PC-3 (cell line): ENCODE data around the gene ATP2B2.

Experiments
- CTCF ChIP-seq: fragments of 300-600 bp; sonication (generic); conservative IDR thresholded peaks from 2 replicates; pipeline ENCODE4 v1.5.1; 2017; ENCODE audit warnings: antibody characterized with exemption, low read depth, mild to moderate bottlenecking, low read length
- EZH2 ChIP-seq: fragments of 300-600 bp; sonication (generic); IDR thresholded peaks from one replicate; pipeline ENCODE4 v1.6.1; 2017; ENCODE audit warnings: antibody characterized with exemption, mild to moderate bottlenecking, low read length; ENCODE audit not compliant: unreplicated experiment
- EZH2phosphoT487 ChIP-seq: fragments of 300-600 bp; sonication (generic); IDR thresholded peaks from 2 replicates; pipeline ENCODE4 v1.6.1; 2018; ENCODE audit warnings: mild to moderate bottlenecking, antibody characterized with exemption, low read length, borderline replicate concordance

- no peak for TF ChIP-seq CTCF
- no peak for TF ChIP-seq EZH2
- TF ChIP-seq EZH2phosphoT487 = no peak
Measured at GRCh38 chr3:10517627-10518026, 12.2 kb upstream of the ATP2B2 start.
